Activated naive CD8-positive, alpha-beta T cell treated with anti-CD3 and anti-CD28 coated beads, Interleukin-2, amount 10 ng/mL, durations not matched to agents 7 days and 5 days (primary cell): ENCODE results near the gene LRRTM2. TPM values are rescaled to one million over a fixed set of nuclear protein-coding genes. Genes with fewer than 3 reads are reported as not detected.

Source experiments
- ATAC-seq: fragments of 150-1000 bp; cut with Tn5 transposase; one replicate; pipeline ENCODE4 v1.10.0; 2021; ENCODE audit warnings: low read depth, moderate library complexity
- POLR2A ChIA-PET: fragments of 350-600 bp; sonication (Branson Sonifier 250); formaldehyde crosslinking; loops from one replicate; lab custom pipeline; 2021; ENCODE audit warnings: antibody characterized with exemption; lab: Charles Lee
- DNase-seq: peaks from one replicate; pipeline ENCODE4 v3.0.0; 2021
- H3K27ac Mint-ChIP-seq: one replicate; pipeline ENCODE4 v1.8.0; 2022; ENCODE audit warnings: mild to moderate bottlenecking, mixed read lengths
- H3K27me3 Mint-ChIP-seq: one replicate; pipeline ENCODE4 v1.8.0; 2022; ENCODE audit warnings: mild to moderate bottlenecking, moderate library complexity, mixed read lengths
- H3K36me3 Mint-ChIP-seq: one replicate; pipeline ENCODE4 v1.8.0; 2021; ENCODE audit warnings: mild to moderate bottlenecking, mixed read lengths
- H3K4me1 Mint-ChIP-seq: one replicate; pipeline ENCODE4 v1.8.0; 2021; ENCODE audit warnings: mixed read lengths
- H3K4me3 Mint-ChIP-seq: one replicate; pipeline ENCODE4 v1.8.0; 2022; ENCODE audit warnings: mild to moderate bottlenecking, moderate library complexity, mixed read lengths
- H3K9me3 Mint-ChIP-seq: one replicate; pipeline ENCODE4 v1.8.0; 2021; ENCODE audit warnings: mixed read lengths
- total RNA-seq, 2 experiments: library from RNA; stranded (reverse); gene quantifications; one replicate each; pipeline ENCODE4 v1.2.3, GENCODE V29; 2021

LRRTM2 gene
- total RNA-seq, 2 experiments from 2014 or later: 0.06 to 0.26 TPM

DNA sequence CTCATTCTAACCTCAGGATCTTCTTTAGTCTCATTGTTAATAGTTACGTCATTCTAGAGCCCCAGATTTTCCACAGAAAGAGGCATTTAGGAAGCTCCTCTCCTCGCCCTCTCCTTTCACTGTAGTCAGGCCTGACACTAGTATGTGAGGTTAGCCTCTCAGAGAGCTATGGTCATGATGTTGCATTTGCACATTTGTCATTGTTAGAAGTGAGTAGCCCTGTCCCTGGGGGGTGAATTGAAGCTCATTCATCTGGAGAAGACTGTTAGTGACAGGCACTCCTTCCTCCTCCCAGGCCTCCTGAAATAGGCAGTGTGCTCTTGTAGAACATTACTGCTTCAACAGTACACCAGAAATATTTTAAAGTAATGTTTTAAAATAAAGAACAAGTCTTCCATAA, 26.6 kb upstream of the LRRTM2 start:
- peaks cover 5% of the 10 kb centered on the region for H3K36me3 Mint-ChIP-seq
- H3K27ac Mint-ChIP-seq: no peak overlapping the region

GRCh38 chr5:138900281-138900965, 25.3 kb upstream of the LRRTM2 start:
- H3K27ac Mint-ChIP-seq: no peak overlapping the region
- DNase-seq: no peak

More for the DNA sequence above, 26.6 kb upstream of the LRRTM2 start:
- ATAC-seq: no peak
- H3K4me3 Mint-ChIP-seq: no peak overlapping the region
- peaks cover 9% of the 10 kb centered on the region for H3K4me1 Mint-ChIP-seq
- DNase-seq: no peak
- H3K27me3 Mint-ChIP-seq: peaks cover 22% of the 10 kb centered on the region
- H3K9me3 Mint-ChIP-seq: peaks cover 1% of the 10 kb centered on the region
- POLR2A ChIA-PET: no interaction called here

GRCh38 chr5:138898742-138899141, 23.6 kb upstream of the LRRTM2 start:
- Mint-ChIP-seq H3K9me3 (peaks cover 1% of the 10 kb centered on the region), H3K36me3 (peaks cover 1% of the 10 kb centered on the region), H3K27ac (no peak overlapping the region), H3K4me1 (peaks cover 9% of the 10 kb centered on the region), H3K4me3 (no peak overlapping the region), H3K27me3 (peaks cover 32% of the 10 kb centered on the region)
- ATAC-seq (no peak), DNase-seq (no peak)
- POLR2A ChIA-PET: no interaction called here

More at GRCh38 chr5:138900281-138900965, 25.3 kb upstream of the LRRTM2 start:
- Mint-ChIP-seq H3K4me1 (peaks cover 9% of the 10 kb centered on the region), H3K36me3 (peaks cover 3% of the 10 kb centered on the region), H3K9me3 (peaks cover 1% of the 10 kb centered on the region), H3K27me3 (peaks cover 27% of the 10 kb centered on the region), H3K4me3 (no peak overlapping the region)
- POLR2A ChIA-PET: no interaction called here
- ATAC-seq: no peak

GRCh38 chr5:138898299-138898698, 23.2 kb upstream of the LRRTM2 start:
- Mint-ChIP-seq H3K36me3 (peaks cover 1% of the 10 kb centered on the region), H3K27ac (no peak overlapping the region), H3K9me3 (peaks cover 1% of the 10 kb centered on the region), H3K27me3 (peaks cover 32% of the 10 kb centered on the region), H3K4me1 (peaks cover 9% of the 10 kb centered on the region), H3K4me3 (no peak overlapping the region)
- no peak for ATAC-seq
- POLR2A ChIA-PET: no interaction called here
- no peak for DNase-seq

DNA sequence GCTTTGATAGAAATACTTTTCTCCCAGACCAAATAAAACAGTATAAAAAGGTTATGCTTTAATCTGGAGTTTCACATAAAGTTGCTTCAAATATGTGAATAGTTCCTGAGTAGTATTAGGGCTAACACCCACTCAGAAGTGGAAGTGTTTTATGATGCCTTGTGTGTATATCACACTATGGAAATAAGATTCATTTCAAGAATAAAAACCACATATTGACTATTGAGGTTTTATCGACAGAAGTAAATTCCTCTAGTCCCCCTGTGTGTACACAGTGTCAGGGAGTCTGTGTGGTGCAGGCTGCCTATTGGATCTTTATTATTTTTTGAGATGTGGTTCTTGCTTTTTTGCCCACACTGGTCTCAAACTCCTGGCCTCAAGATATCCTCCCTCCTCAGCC, 20.8 kb upstream of the LRRTM2 start:
- H3K36me3 Mint-ChIP-seq: peaks cover 5% of the 10 kb centered on the region
- no peak overlapping the region for H3K27ac Mint-ChIP-seq
- H3K9me3 Mint-ChIP-seq: peaks cover 5% of the 10 kb centered on the region
- POLR2A ChIA-PET: no interaction called here
- peaks cover 9% of the 10 kb centered on the region for H3K4me1 Mint-ChIP-seq
- no peak for ATAC-seq
- no peak overlapping the region for H3K4me3 Mint-ChIP-seq
- no peak for DNase-seq
- peaks cover 25% of the 10 kb centered on the region for H3K27me3 Mint-ChIP-seq

DNA sequence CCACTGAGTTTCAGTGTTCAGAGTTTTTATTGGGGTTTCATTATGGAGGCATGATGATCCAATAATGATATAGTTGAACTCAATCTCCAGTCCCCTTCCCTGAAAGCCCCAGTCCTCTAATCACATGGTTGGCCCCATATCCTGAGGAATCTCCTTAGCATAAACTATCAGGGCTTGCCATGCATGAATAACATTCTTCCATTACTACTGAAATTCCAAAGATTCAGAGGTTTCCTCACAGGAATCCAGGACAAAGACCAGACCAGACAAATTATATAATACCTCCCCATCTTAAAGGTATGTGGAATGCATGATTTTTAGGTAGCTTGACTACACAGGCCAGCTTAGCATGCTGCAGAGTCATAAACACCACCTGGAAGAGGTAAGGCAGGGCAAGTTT, 15.5 kb upstream of the LRRTM2 start:
- Mint-ChIP-seq H3K9me3 (peaks cover 13% of the 10 kb centered on the region), H3K4me1 (no peaks in the 10 kb centered on the region), H3K27ac (no peak overlapping the region), H3K4me3 (no peak overlapping the region), H3K36me3 (peaks cover 8% of the 10 kb centered on the region), H3K27me3 (peaks cover 7% of the 10 kb centered on the region)
- POLR2A ChIA-PET: no interaction called here
- no peak for ATAC-seq
- no peak for DNase-seq

DNA sequence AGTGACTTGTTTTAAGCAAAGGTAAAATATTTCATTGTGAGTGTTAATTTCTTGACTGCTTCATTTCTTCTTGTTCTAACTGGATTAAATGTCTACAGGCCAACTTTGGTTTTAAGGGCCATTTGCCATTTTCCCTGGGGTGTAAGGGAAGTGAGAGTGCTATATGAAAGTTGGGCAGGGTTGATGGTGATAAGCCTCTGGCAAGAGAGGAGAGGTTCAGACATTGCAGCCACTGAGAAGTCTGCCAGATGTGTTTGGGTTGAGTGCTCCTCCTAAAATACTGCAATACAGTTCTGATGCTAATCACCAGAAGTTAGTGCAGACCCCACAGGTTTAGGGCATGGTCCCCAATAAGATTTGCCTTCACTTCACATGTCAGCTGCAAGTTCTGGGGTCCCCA, 14.9 kb upstream of the LRRTM2 start:
- POLR2A ChIA-PET: no interaction called here
- ATAC-seq (no peak), DNase-seq (no peak)
- H3K9me3 Mint-ChIP-seq: peaks cover 13% of the 10 kb centered on the region
- H3K27me3 Mint-ChIP-seq: peaks cover 7% of the 10 kb centered on the region
- peaks cover 8% of the 10 kb centered on the region for H3K36me3 Mint-ChIP-seq
- H3K4me3 Mint-ChIP-seq: no peak overlapping the region
- no peak overlapping the region for H3K27ac Mint-ChIP-seq
- H3K4me1 Mint-ChIP-seq: no peaks in the 10 kb centered on the region

DNA sequence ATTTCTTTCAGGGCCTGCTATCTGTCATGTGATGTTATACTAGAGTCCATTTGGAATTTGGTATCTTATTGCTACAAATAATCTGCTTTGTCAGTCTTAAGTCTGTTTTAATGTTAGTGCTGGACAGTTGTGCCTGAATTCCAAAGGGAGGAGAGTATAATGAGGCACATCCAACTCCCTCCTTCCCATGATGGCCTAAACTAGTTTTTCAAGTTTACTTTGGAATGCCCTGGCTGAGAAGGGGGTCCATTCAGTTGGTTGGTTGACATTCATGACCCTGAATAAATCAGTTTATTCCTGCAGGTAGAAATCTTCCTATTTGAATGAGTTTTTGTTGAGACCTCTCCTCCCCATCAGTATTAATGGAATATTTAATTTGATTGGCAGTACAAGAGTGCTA, 9.4 kb upstream of the LRRTM2 start:
- no peak overlapping the region for H3K4me3 Mint-ChIP-seq
- H3K36me3 Mint-ChIP-seq: peaks cover under 1% of the 10 kb centered on the region
- H3K27ac Mint-ChIP-seq: no peak overlapping the region
- H3K9me3 Mint-ChIP-seq: peaks cover under 1% of the 10 kb centered on the region
- H3K4me1 Mint-ChIP-seq: no peaks in the 10 kb centered on the region
- POLR2A ChIA-PET: no interaction called here
- ATAC-seq (no peak), DNase-seq (no peak)
- H3K27me3 Mint-ChIP-seq: peaks cover 26% of the 10 kb centered on the region

DNA sequence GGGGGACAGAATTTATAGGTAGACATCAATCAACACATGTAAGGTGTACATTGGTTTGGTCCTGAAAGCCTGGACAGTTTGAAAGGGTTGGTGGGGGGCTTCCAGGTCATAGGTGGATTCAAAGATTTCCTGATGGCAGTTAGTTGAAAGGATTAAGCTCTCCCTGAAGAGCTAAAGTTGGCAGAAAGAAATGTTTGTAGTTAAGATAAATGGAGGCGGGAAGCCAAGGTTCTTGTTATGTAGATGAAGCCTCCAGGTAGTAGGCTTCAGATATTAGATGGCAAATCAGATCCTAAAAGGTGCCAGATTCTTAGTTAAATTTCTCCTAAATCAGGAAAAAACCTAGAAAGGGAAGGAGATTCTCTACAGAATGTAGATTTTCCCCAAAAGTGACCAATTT, 9.0 kb upstream of the LRRTM2 start:
- H3K4me3 Mint-ChIP-seq: no peak overlapping the region
- peaks cover 28% of the 10 kb centered on the region for H3K27me3 Mint-ChIP-seq
- DNase-seq (no peak), ATAC-seq (no peak)
- POLR2A ChIA-PET: no interaction called here
- H3K4me1 Mint-ChIP-seq: no peaks in the 10 kb centered on the region
- H3K36me3 Mint-ChIP-seq: no peaks in the 10 kb centered on the region
- H3K9me3 Mint-ChIP-seq: no peaks in the 10 kb centered on the region
- H3K27ac Mint-ChIP-seq: no peak overlapping the region

GRCh38 chr5:138883211-138883610, 8.1 kb upstream of the LRRTM2 start:
- no peak for ATAC-seq
- Mint-ChIP-seq H3K4me3 (no peak overlapping the region), H3K36me3 (no peaks in the 10 kb centered on the region), H3K27ac (no peak overlapping the region), H3K4me1 (no peaks in the 10 kb centered on the region), H3K27me3 (peaks cover 26% of the 10 kb centered on the region), H3K9me3 (no peaks in the 10 kb centered on the region)
- DNase-seq: no peak
- POLR2A ChIA-PET: no interaction called here

GRCh38 chr5:138878437-138879235, 3.5 kb upstream of the LRRTM2 start:
- no peaks in the 10 kb centered on the region for H3K9me3 Mint-ChIP-seq
- peaks cover 24% of the 10 kb centered on the region for H3K27me3 Mint-ChIP-seq
- no peaks in the 10 kb centered on the region for H3K4me1 Mint-ChIP-seq
- no peak overlapping the region for H3K4me3 Mint-ChIP-seq
- ATAC-seq (no peak), DNase-seq (no peak)
- POLR2A ChIA-PET: interaction anchor here (0.6 kb wide), 2 partner anchors 305 to 572 kb away, joined by 3 to 8 read pairs; no protein-coding TSS in a partner anchor
- no peaks in the 10 kb centered on the region for H3K36me3 Mint-ChIP-seq
- H3K27ac Mint-ChIP-seq: no peak overlapping the region

DNA sequence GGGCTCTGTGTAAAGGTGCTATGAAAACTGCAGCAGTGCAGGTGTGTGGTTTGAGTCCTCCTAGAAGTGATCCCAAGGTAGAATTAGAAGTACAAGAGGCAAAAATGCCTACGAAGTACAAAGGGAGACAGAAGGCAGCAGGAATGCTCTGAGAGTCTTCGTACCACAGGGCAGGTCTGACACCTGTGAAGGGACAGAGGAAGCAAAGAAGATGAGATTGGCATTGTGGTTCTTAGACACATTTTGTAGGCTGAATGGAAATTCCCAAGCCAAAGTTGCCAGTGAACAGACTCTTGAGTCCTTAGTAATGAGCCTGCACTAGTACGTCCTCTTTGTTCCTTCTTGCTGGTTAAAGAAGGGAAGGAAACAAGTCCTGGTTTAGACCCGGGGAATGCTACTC, 1.7 kb upstream of the LRRTM2 start:
- H3K36me3 Mint-ChIP-seq: no peaks in the 10 kb centered on the region
- POLR2A ChIA-PET: no interaction called here

GRCh38 chr5:138875946-138876345, 811 bp upstream of the LRRTM2 start:
- no peaks in the 10 kb centered on the region for H3K36me3 Mint-ChIP-seq
- no peaks in the 10 kb centered on the region for H3K9me3 Mint-ChIP-seq
- H3K4me3 Mint-ChIP-seq: no peak overlapping the region
- no peak for ATAC-seq
- H3K4me1 Mint-ChIP-seq: peaks cover 2% of the 10 kb centered on the region
- H3K27ac Mint-ChIP-seq: no peak overlapping the region
- DNase-seq: no peak
- peaks cover 38% of the 10 kb centered on the region for H3K27me3 Mint-ChIP-seq
- POLR2A ChIA-PET: no interaction called here

More for the DNA sequence above, 1.7 kb upstream of the LRRTM2 start:
- H3K27ac Mint-ChIP-seq: no peak overlapping the region
- no peak overlapping the region for H3K4me3 Mint-ChIP-seq
- no peaks in the 10 kb centered on the region for H3K4me1 Mint-ChIP-seq
- peaks cover 35% of the 10 kb centered on the region for H3K27me3 Mint-ChIP-seq
- H3K9me3 Mint-ChIP-seq: no peaks in the 10 kb centered on the region
- no peak for ATAC-seq
- DNase-seq: no peak

- Mint-ChIP-seq H3K4me3 (no peak overlapping the region), H3K9me3 (no peaks in the 10 kb centered on the region), H3K27ac (no peak overlapping the region), H3K36me3 (no peaks in the 10 kb centered on the region), H3K4me1 (peaks cover 2% of the 10 kb centered on the region), H3K27me3 (peaks cover 41% of the 10 kb centered on the region)
- ATAC-seq (no peak), DNase-seq (no peak)
- POLR2A ChIA-PET: no interaction called here
These were observed 379 bp upstream of the LRRTM2 start for GRCh38 chr5:138875552-138875875.
